C4-2B (cell line): ENCODE results near the gene HIF1A.

Experiments
- ZFX ChIP-seq: fragments of 450-650 bp; IDR thresholded peaks from 2 replicates; pipeline ENCODE4 v1.6.1; 2017
- TF ChIP-seq, protein P1 (sequence below): fragments of 450-650 bp; conservative IDR thresholded peaks from 2 replicates; pipeline ENCODE4 v1.5.1; 2017; ENCODE audit warnings: mild to moderate bottlenecking

DNA sequence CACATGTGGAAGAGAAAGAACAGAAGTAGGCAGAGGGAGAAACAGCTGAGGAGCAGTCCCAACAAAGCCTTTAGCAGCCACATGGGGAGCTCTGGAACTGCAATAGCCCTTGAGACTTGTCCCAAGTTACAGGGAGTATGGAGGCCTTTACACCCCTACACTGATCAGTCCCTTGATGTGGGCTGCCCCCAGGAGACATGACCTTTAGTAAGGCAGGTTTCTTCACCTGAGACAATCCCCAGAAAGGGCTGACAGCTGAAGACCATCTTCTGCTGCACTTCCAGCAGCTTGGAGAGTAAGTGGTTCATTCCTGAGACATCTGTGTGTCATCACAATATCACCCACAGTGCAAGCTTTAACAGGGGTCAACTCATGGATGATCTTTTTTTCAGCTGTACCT is 58.3 kb downstream of the HIF1A start:
- TF ChIP-seq, protein P1, sequence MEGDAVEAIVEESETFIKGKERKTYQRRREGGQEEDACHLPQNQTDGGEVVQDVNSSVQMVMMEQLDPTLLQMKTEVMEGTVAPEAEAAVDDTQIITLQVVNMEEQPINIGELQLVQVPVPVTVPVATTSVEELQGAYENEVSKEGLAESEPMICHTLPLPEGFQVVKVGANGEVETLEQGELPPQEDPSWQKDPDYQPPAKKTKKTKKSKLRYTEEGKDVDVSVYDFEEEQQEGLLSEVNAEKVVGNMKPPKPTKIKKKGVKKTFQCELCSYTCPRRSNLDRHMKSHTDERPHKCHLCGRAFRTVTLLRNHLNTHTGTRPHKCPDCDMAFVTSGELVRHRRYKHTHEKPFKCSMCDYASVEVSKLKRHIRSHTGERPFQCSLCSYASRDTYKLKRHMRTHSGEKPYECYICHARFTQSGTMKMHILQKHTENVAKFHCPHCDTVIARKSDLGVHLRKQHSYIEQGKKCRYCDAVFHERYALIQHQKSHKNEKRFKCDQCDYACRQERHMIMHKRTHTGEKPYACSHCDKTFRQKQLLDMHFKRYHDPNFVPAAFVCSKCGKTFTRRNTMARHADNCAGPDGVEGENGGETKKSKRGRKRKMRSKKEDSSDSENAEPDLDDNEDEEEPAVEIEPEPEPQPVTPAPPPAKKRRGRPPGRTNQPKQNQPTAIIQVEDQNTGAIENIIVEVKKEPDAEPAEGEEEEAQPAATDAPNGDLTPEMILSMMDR: no peak
- no peak for TF ChIP-seq ZFX
